ENCODE results near the gene ATP23. TPM values are rescaled to one million over a fixed set of nuclear protein-coding genes. Genes with fewer than 3 reads are reported as not detected.

ATP23 gene
- total RNA-seq, 1 experiment from 2014 or later = 410 TPM

GRCh38 chr12:57902478-57902969, 38.8 kb upstream of the ATP23 start:
- Histone ChIP-seq H3K27me3 (replicated peaks) (peaks cover 13% of the 10 kb centered on the region), H3K4me1 (replicated peaks) (peaks cover 32% of the 10 kb centered on the region), H3K27ac (no peak overlapping the region), H3K9me3 (replicated peaks) (no peaks in the 10 kb centered on the region), H3K36me3 (no peaks in the 10 kb centered on the region), H3K4me3 (no peak overlapping the region)
- peak; percentile 72 to 90 for DNase-seq (ENCODE audit: low read depth in 1 of 2, low spot score in 2 of 2)

DNA sequence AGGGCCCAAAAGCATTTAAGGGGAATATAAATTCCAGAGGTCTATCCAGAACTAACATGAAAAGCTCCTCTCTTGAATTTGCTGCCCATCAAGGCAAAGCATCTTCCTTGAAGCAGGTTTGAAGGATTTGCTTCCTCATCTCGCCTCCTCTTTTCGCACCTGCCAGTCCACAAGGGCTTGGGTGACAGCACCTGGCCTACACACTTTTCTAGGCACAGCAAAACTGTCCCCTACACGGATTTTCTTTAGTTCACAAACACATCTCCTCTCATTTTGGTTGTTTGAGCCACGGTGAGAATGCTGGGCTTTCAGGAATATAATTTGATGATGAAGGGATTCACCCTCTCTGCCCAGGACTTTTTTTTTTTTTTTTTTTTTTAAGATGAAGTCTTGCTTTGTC, 36.9 kb upstream of the ATP23 start:
- peak; percentile 67 to 80 for DNase-seq (ENCODE audit: low read depth in 1 of 2, low spot score in 2 of 2)
- Histone ChIP-seq H3K9me3 (replicated peaks) (no peaks in the 10 kb centered on the region), H3K27me3 (replicated peaks) (peaks cover 32% of the 10 kb centered on the region), H3K4me3 (no peak overlapping the region), H3K27ac (no peak overlapping the region), H3K36me3 (no peaks in the 10 kb centered on the region), H3K4me1 (replicated peaks) (peaks cover 14% of the 10 kb centered on the region)

GRCh38 chr12:57904848-57905811, 36.2 kb upstream of the ATP23 start:
- DNase-seq (ENCODE audit: low read depth in 1 of 2, low spot score in 2 of 2) = peak; percentile 72 to 100
- no peaks in the 10 kb centered on the region for H3K9me3 ChIP-seq (replicated peaks)
- H3K27ac ChIP-seq = no peak overlapping the region
- H3K27me3 ChIP-seq (replicated peaks) = peaks cover 39% of the 10 kb centered on the region
- no peaks in the 10 kb centered on the region for H3K36me3 ChIP-seq
- peaks cover 14% of the 10 kb centered on the region for H3K4me1 ChIP-seq (replicated peaks)
- no peak overlapping the region for H3K4me3 ChIP-seq

DNA sequence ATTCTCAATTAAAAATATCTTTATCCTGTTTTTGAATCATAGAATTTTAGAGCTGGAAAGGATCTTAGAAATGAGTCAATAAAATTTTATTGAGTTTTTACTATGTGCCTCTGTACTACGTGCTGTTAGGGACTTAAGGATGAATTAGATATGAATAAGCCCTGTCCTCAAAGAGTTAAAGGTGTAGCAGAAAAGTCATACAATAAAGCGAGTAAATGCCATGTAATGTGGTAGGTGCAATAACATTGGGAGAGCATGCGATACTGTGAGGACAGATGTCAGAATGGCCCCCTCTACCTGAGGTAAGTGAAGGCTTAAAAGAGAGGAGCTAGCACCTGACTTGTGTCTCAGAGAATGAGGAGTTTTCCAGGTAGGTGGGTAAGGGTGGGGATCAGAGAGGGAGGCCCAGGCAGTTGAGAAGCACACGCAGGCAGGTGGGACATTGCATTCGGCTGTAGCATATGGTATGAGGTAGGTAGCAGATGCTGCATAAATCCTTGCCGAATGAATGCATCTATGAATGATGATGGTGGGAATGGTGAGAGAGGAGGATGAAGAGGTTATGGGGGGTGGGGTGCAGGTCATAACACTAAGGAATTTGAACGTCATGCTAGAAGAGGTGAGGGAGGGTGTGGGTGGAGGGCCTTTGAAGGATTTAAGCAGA, 35.4 kb upstream of the ATP23 start:
- Histone ChIP-seq H3K27ac (no peak overlapping the region), H3K27me3 (replicated peaks) (peaks cover 45% of the 10 kb centered on the region), H3K9me3 (replicated peaks) (no peaks in the 10 kb centered on the region), H3K4me1 (replicated peaks) (peaks cover 14% of the 10 kb centered on the region), H3K4me3 (no peak overlapping the region), H3K36me3 (no peaks in the 10 kb centered on the region)
- peak; percentile 76 to 81 for DNase-seq (ENCODE audit: low read depth in 1 of 2, low spot score in 2 of 2)

- H3K27me3 ChIP-seq (replicated peaks) = peaks cover 53% of the 10 kb centered on the region
- peaks cover 14% of the 10 kb centered on the region for H3K4me1 ChIP-seq (replicated peaks)
- DNase-seq (ENCODE audit: low read depth in 1 of 2, low spot score in 2 of 2) = peak; percentile 71 to 88
- no peak overlapping the region for H3K4me3 ChIP-seq
- H3K36me3 ChIP-seq = no peaks in the 10 kb centered on the region
- H3K27ac ChIP-seq = no peak overlapping the region
- no peaks in the 10 kb centered on the region for H3K9me3 ChIP-seq (replicated peaks)
Observed at GRCh38 chr12:57906821-57907220, 34.5 kb upstream of the ATP23 start.

GRCh38 chr12:57907281-57907680, 34.1 kb upstream of the ATP23 start:
- H3K36me3 ChIP-seq = no peaks in the 10 kb centered on the region
- no peaks in the 10 kb centered on the region for H3K9me3 ChIP-seq (replicated peaks)
- H3K27me3 ChIP-seq (replicated peaks) = peaks cover 58% of the 10 kb centered on the region
- H3K4me3 ChIP-seq = no peak overlapping the region
- H3K27ac ChIP-seq = no peak overlapping the region
- peaks cover 14% of the 10 kb centered on the region for H3K4me1 ChIP-seq (replicated peaks)
- peak in 1 of 2 experiments; percentile 87 for DNase-seq (ENCODE audit: low read depth in 1 of 2, low spot score in 2 of 2)

DNA sequence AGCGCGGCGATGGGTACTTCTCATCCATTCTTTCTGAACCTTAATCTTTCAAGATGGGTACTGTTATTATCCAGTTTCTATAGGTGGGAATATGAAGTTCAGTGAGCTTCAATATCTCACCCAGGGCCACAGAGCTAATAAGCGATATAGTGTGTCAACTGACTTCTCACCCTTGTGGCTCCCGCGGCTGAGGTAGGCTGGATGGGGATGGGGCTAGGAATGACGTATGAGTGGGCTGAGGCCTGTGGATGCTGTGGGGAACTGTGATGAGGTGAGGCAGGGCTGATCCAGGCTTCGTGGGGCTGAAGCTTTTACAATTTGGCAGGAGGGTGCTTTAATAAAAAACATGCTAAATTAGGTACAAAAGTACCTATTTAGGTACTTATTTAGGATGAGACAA, 32.9 kb upstream of the ATP23 start:
- Histone ChIP-seq H3K9me3 (replicated peaks) (no peaks in the 10 kb centered on the region), H3K36me3 (no peaks in the 10 kb centered on the region), H3K4me1 (replicated peaks) (peaks cover 8% of the 10 kb centered on the region; the same call in 1 of the 2 replicates), H3K27me3 (replicated peaks) (peaks cover 69% of the 10 kb centered on the region), H3K27ac (no peak overlapping the region), H3K4me3 (no peak overlapping the region)
- DNase-seq (ENCODE audit: low read depth in 1 of 2, low spot score in 2 of 2) = peak in 1 of 2 experiments; percentile 91

DNA sequence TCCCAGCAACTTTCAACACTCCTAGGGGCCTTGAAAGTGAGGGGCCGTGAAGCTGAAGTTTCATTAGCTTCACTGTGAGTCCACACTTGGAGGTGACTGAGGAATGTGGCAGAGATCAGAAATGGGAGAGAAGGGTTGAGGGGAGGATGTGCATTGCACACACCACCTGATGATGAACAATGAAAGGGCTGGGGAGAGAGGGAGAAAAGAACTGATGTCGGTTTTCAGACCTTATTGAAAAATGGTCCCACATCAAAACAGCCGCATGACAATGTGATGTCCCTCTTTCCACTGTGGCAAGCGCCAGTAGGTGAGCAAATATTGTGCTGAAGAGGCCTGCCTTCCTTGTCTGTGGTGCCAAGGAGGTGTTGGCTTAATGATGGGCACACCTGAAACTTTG, 32.3 kb upstream of the ATP23 start:
- Histone ChIP-seq H3K27ac (no peak overlapping the region), H3K4me3 (no peak overlapping the region), H3K4me1 (replicated peaks) (peaks cover 8% of the 10 kb centered on the region; the same call in 1 of the 2 replicates), H3K27me3 (replicated peaks) (peaks cover 74% of the 10 kb centered on the region), H3K9me3 (replicated peaks) (no peaks in the 10 kb centered on the region), H3K36me3 (no peaks in the 10 kb centered on the region)
- DNase-seq (ENCODE audit: low read depth in 1 of 2, low spot score in 2 of 2) = peak in 1 of 2 experiments; percentile 83

DNA sequence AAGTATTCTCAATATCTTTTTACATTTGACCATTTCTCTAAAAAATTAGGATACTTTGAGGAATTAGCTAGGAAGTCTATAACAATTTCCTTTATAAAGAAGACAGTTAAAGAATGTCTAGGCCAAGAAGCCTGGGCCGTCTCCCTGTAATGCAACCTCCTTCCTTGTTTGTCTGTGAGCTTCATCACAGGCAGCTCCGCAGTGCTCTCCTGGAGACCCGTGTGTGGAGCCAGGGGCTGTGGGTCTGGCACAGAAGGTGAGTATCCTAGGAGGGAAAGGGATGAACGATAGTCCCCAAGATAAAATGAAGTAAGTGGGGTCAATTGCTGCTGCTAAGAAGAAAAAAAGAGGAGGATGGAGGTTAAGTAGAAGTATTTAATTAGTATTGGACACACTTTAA, 31.8 kb upstream of the ATP23 start:
- Histone ChIP-seq H3K4me3 (no peak overlapping the region), H3K4me1 (replicated peaks) (peaks cover 8% of the 10 kb centered on the region; the same call in 1 of the 2 replicates), H3K9me3 (replicated peaks) (no peaks in the 10 kb centered on the region), H3K27me3 (replicated peaks) (peaks cover 79% of the 10 kb centered on the region), H3K27ac (no peak overlapping the region), H3K36me3 (no peaks in the 10 kb centered on the region)
- DNase-seq (ENCODE audit: low read depth in 1 of 2, low spot score in 2 of 2) = peak in 1 of 2 experiments; percentile 90

- no peak overlapping the region for H3K4me3 ChIP-seq
- H3K4me1 ChIP-seq (replicated peaks) = no peaks in the 10 kb centered on the region
- H3K27ac ChIP-seq = no peak overlapping the region
- no peaks in the 10 kb centered on the region for H3K36me3 ChIP-seq
- H3K27me3 ChIP-seq (replicated peaks) = peaks cover 86% of the 10 kb centered on the region
- DNase-seq (ENCODE audit: low read depth in 1 of 2, low spot score in 2 of 2) = peak in 1 of 2 experiments; percentile 85
- no peaks in the 10 kb centered on the region for H3K9me3 ChIP-seq (replicated peaks)
Observed at GRCh38 chr12:57918147-57918546, 23.2 kb upstream of the ATP23 start.

GRCh38 chr12:57927086-57927485, 14.3 kb upstream of the ATP23 start:
- H3K4me3 ChIP-seq = no peak overlapping the region
- peak in 1 of 2 experiments; percentile 70 for DNase-seq (ENCODE audit: low read depth in 1 of 2, low spot score in 2 of 2)
- no peaks in the 10 kb centered on the region for H3K9me3 ChIP-seq (replicated peaks)
- H3K27me3 ChIP-seq (replicated peaks) = peaks cover 30% of the 10 kb centered on the region
- H3K4me1 ChIP-seq (replicated peaks) = no peaks in the 10 kb centered on the region
- no peaks in the 10 kb centered on the region for H3K36me3 ChIP-seq
- no peak overlapping the region for H3K27ac ChIP-seq

DNA sequence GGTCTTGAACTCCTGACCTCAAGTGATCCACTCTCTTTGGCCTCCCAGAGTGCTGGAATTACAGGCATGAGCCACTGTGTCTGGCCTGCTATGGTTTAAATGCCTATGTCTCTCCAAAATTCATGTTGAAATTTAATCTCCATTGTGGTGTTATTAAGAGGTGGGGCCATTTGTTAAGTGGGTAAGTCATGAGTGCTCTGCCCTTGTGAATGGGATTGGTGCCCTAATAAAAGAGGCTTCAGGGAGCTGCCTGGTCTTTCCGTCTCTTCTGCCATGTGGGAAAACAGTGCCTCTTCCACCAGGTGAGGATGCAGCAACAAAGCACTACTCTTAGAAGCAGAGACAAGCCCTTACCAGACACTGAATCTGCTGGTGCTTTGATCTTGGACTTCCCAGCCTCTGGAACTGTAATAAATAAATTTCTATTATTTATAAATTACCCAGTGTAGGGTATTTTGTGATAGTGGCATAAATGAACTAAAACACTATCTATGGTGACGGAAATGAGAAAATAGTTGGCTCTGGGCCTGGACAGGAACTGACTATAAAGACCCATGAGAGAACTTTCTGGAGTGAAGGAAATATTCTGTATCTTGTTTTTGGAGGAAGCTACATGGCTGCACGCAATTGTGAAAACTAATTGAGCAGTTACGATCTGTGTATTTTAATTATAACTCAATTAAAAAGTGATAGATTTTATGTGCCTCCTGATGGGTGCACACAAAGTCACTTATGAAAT, 12.1 kb upstream of the ATP23 start:
- DNase-seq (ENCODE audit: low read depth in 1 of 2, low spot score in 2 of 2) = peak in 1 of 2 experiments; percentile 76

DNA sequence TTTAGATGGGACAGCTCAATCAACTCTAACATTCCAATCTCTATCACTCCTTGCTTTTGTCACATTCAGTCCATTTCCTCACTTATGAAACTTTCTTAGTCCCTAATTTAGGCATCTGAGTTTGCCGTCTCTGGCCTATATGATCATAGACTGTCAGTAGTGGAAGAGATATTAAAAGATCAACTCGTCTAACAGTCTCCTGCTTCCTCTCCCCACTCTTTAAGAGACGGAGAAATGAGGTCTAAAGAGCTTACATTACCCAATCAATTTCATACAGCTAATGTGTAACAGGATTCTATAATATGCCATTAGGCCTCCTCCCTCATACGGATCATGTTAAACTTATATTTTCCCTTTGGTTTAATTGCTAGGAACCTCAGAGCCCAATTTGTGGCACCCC, 6.5 kb upstream of the ATP23 start:
- Histone ChIP-seq H3K4me3 (peak overlapping the region; percentile 48; the same call in 1 of the 2 replicates), H3K4me1 (replicated peaks) (peaks cover 20% of the 10 kb centered on the region), H3K27me3 (replicated peaks) (no peaks in the 10 kb centered on the region), H3K36me3 (peaks cover 14% of the 10 kb centered on the region), H3K27ac (peak overlapping the region; percentile 94), H3K9me3 (replicated peaks) (no peaks in the 10 kb centered on the region)
- DNase-seq (ENCODE audit: low read depth in 1 of 2, low spot score in 2 of 2) = peak in 1 of 2 experiments; percentile 53

More for the DNA sequence above, 12.1 kb upstream of the ATP23 start:
- H3K4me3 ChIP-seq = no peak overlapping the region
- peaks cover 3% of the 10 kb centered on the region for H3K36me3 ChIP-seq
- no peaks in the 10 kb centered on the region for H3K9me3 ChIP-seq (replicated peaks)
- peaks cover 19% of the 10 kb centered on the region for H3K27me3 ChIP-seq (replicated peaks)
- H3K4me1 ChIP-seq (replicated peaks) = peaks cover under 1% of the 10 kb centered on the region; the same call in 1 of the 2 replicates
- H3K27ac ChIP-seq = no peak overlapping the region
